ENCODE measurements around the gene SPEM2.
"Not testable (repeated sequence)": the region's sequence is repeated elsewhere in the genome, so short reads cannot be mapped to it uniquely, and the experiment has no call there.

SPEM2 gene

GRCh38 chr17:7443499-7444485 lies 18.4 kb downstream of the SPEM2 start:
- peak; percentile 53 for DNase-seq

GRCh38 chr17:7444682-7445618 lies 19.5 kb downstream of the SPEM2 start, which contains the start of gene CHRNB1:
Gene CHRNB1 (plus strand): TSS chr17:7445061. CDS start chr17:7445128, 67 bp downstream.
- peak; percentile 11 for DNase-seq

- no peak for DNase-seq
Observed at GRCh38 chr17:7445619-7445968, 20.2 kb downstream of the SPEM2 start.

- DNase-seq: no peak
Observed at GRCh38 chr17:7448461-7448860, 23.0 kb downstream of the SPEM2 start.

- no peak for DNase-seq
Observed at GRCh38 chr17:7459961-7460545, 34.6 kb downstream of the SPEM2 start.

GRCh38 chr17:7460850-7461660 lies 35.6 kb downstream of the SPEM2 start:
- DNase-seq: no peak

- no peak for DNase-seq
Observed at GRCh38 chr17:7462474-7463371, 37.3 kb downstream of the SPEM2 start.

- DNase-seq: no peak
Observed at GRCh38 chr17:7463372-7463846, 38.0 kb downstream of the SPEM2 start.

- no peak for DNase-seq
Observed at GRCh38 chr17:7464081-7464480, 38.7 kb downstream of the SPEM2 start.

- no peak for DNase-seq
Observed at GRCh38 chr17:7465597-7466275, 40.3 kb downstream of the SPEM2 start.

- no peak for DNase-seq
Observed at GRCh38 chr17:7466318-7466638, 40.9 kb downstream of the SPEM2 start.

GRCh38 chr17:7466639-7467341 lies 41.4 kb downstream of the SPEM2 start:
- DNase-seq: no peak

- no peak for DNase-seq
Observed at GRCh38 chr17:7467498-7467897, 42.1 kb downstream of the SPEM2 start.

- DNase-seq: no peak
Observed at GRCh38 chr17:7468290-7468689, 42.9 kb downstream of the SPEM2 start.

GRCh38 chr17:7468804-7469389 lies 43.5 kb downstream of the SPEM2 start:
- DNase-seq: no peak

GRCh38 chr17:7469843-7470242 lies 44.4 kb downstream of the SPEM2 start:
- not testable (repeated sequence) for DNase-seq

- DNase-seq: not testable (repeated sequence)
Observed at GRCh38 chr17:7470457-7470973, 45.1 kb downstream of the SPEM2 start.

GRCh38 chr17:7471729-7472128 lies 46.3 kb downstream of the SPEM2 start:
- no peak for DNase-seq

GRCh38 chr17:7474767-7475166 lies 49.4 kb downstream of the SPEM2 start:
- not testable (repeated sequence) for DNase-seq
